Tibial artery (tissue), 4 donors: ENCODE data around the gene WNT2.

ENCODE experiments used
- DNase-seq, 2 donors: peaks; one replicate each; pipeline ENCODE4 v3.0.0-alpha.2; 2019
- H3K27ac ChIP-seq, 2 donors: fragments of 200-600 bp; sonication (generic) in 1 of 2; 1 replicate in 1 of 2; 2 replicates in 1 of 2; pipeline ENCODE4 v1.5.1; 2018 to 2019; ENCODE audit warnings: mild to moderate bottlenecking in 1 of 2
- H3K27me3 ChIP-seq, 2 donors: fragments of 200-600 bp; sonication (generic) in 1 of 2; one replicate each; pipeline versions ENCODE4 v1.5.1 to v1.6.0; 2016 to 2019
- H3K36me3 ChIP-seq, 3 donors: fragments of 200-600 bp; sonication (generic) in 2 of 3; one replicate each; pipeline ENCODE4 v1.5.1; 2016 to 2019; ENCODE audit warnings: mild to moderate bottlenecking in 2 of 3
- H3K4me1 ChIP-seq, 4 donors: fragments of 200-600 bp; sonication (generic) in 2 of 4; 1 replicate in 3 of 4; 2 replicates in 1 of 4; pipeline ENCODE4 v1.5.1; 2016 to 2019
- H3K4me3 ChIP-seq, 2 donors: fragments of 200-600 bp; sonication (generic) in 1 of 2; 1 replicate in 1 of 2; 2 replicates in 1 of 2; pipeline ENCODE4 v1.5.1; 2018 to 2019; ENCODE audit warnings: mild to moderate bottlenecking in 2 of 2
- H3K9me3 ChIP-seq, 3 donors: fragments of 200-600 bp; sonication (generic) in 1 of 3; one replicate each; pipeline ENCODE4 v1.5.1; 2016 to 2019
- CTCF ChIP-seq, 2 experiments: fragments of 200-600 bp in 1 of 2; fragments of 450-650 bp in 1 of 2; IDR thresholded peaks; one replicate each; pipeline ENCODE4 v1.5.1; 2017 to 2019; ENCODE audit warnings: antibody characterized with exemption in 2 of 2, mild to moderate bottlenecking in 1 of 2, moderate library complexity in 1 of 2
- intact Hi-C: fragments of 100-400 bp; cut with DNase I; formaldehyde crosslinking; loops from one replicate; pipeline ENCODE4 v1.15.0; 2023; ENCODE audit warnings: low total_unique reads

WNT2 gene

GRCh38 chr7:117269417-117269816, 53.4 kb downstream of the WNT2 start:
- no peak for TF ChIP-seq CTCF (IDR thresholded peaks at IDR 0.05)
- Histone ChIP-seq H3K27ac (no peak overlapping the region), H3K4me1 (peaks cover 0 to 16% (median 2%) of the 10 kb centered on the region in 4 donors), H3K36me3 (no peaks in the 10 kb centered on the region), H3K9me3 (peaks cover 0 to 3% (median 0%) of the 10 kb centered on the region in 3 donors), H3K4me3 (no peak overlapping the region), H3K27me3 (no peaks in the 10 kb centered on the region)
- intact Hi-C loops: no loop called here
- DNase-seq: no peak

DNA sequence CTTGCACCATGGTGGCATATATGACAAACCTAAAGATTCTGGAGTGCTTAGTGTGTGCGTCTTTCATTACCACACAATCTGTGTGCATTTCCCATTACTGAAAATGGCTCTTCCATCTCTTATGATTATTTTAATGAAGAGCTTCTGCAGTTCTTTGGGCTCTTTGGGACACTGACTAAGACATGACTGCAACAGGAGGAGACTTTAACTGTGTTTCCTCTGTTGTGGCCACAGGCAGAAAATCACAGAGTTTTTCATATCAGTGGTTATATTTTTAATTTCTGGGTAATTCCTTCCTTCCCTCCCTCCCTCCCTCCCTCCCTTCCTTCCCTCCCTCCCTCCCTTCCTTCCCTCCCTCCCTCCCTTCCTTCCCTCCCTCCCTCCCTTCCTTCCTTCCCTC, 58.1 kb downstream of the WNT2 start:
- Histone ChIP-seq H3K27ac (no peak overlapping the region), H3K4me3 (no peak overlapping the region), H3K9me3 (peaks cover 0 to 3% (median 0%) of the 10 kb centered on the region in 3 donors), H3K4me1 (peaks cover 0 to 7% (median 2%) of the 10 kb centered on the region in 4 donors), H3K36me3 (no peaks in the 10 kb centered on the region), H3K27me3 (no peaks in the 10 kb centered on the region)
- no peak for TF ChIP-seq CTCF (IDR thresholded peaks at IDR 0.05)
- no peak for DNase-seq
- intact Hi-C loops: no loop called here

GRCh38 chr7:117262546-117262945, 60.3 kb downstream of the WNT2 start:
- DNase-seq: no peak
- no peaks in the 10 kb centered on the region for H3K4me1 ChIP-seq
- no peak overlapping the region for H3K27ac ChIP-seq
- H3K36me3 ChIP-seq: no peaks in the 10 kb centered on the region
- no peaks in the 10 kb centered on the region for H3K27me3 ChIP-seq
- no peak overlapping the region for H3K4me3 ChIP-seq
- intact Hi-C loops: no loop called here
- peaks cover 0 to 3% (median 0%) of the 10 kb centered on the region in 3 donors for H3K9me3 ChIP-seq
- TF ChIP-seq CTCF (IDR thresholded peaks at IDR 0.05): no peak

- intact Hi-C loops: no loop called here
- no peaks in the 10 kb centered on the region for H3K27me3 ChIP-seq
- no peaks in the 10 kb centered on the region for H3K36me3 ChIP-seq
- no peak for TF ChIP-seq CTCF (IDR thresholded peaks at IDR 0.05)
- no peak for DNase-seq
- no peaks in the 10 kb centered on the region for H3K9me3 ChIP-seq
- H3K27ac ChIP-seq: no peak overlapping the region
- H3K4me1 ChIP-seq: no peaks in the 10 kb centered on the region
- H3K4me3 ChIP-seq: no peak overlapping the region
Measured at GRCh38 chr7:117259615-117260014, 63.2 kb downstream of the WNT2 start.

DNA sequence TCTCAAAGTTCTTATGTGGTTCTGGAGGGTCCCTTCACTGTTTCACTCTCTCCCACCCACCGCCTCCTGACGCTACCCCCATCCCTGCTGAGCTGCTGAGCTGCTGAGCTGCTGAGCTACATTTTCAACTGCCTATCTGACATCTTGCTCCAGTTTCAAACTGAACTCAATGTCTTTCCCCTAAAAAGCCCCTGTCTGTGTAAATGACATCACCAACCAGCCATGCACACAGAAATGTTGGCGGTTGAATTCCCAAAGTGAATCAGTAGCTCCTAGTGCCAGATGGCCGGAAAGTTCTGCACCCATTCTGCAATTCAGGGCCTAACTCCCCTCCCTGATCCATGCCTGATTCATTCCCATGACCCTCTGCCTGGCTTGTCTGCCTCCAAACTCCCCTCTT, 71.2 kb downstream of the WNT2 start:
- DNase-seq: no peak
- Histone ChIP-seq H3K4me1 (peaks cover 0 to 20% (median 0%) of the 10 kb centered on the region in 4 donors), H3K9me3 (no peaks in the 10 kb centered on the region), H3K36me3 (no peaks in the 10 kb centered on the region), H3K27me3 (no peaks in the 10 kb centered on the region), H3K27ac (no peak overlapping the region), H3K4me3 (no peak overlapping the region)
- intact Hi-C loops: no loop called here
- no peak for TF ChIP-seq CTCF (IDR thresholded peaks at IDR 0.05)

- no peak overlapping the region for H3K27ac ChIP-seq
- no peaks in the 10 kb centered on the region for H3K27me3 ChIP-seq
- H3K4me3 ChIP-seq: no peak overlapping the region
- no peak for TF ChIP-seq CTCF (IDR thresholded peaks at IDR 0.05)
- peaks cover 0 to 20% (median 0%) of the 10 kb centered on the region in 4 donors for H3K4me1 ChIP-seq
- H3K36me3 ChIP-seq: no peaks in the 10 kb centered on the region
- intact Hi-C loops: no loop called here
- H3K9me3 ChIP-seq: no peaks in the 10 kb centered on the region
- no peak for DNase-seq
Measured at GRCh38 chr7:117250801-117251200, 72.1 kb downstream of the WNT2 start.
